ENCODE data around the gene PCSK5.

Gene PCSK5

GRCh38 chr9:76022317-76022716 lies 131.8 kb downstream of the PCSK5 start:
- H3K4me3 ChIP-seq (ENCODE audit: low read depth, low read length): no peak overlapping the region
- no peak for DNase-seq (ENCODE audit: low read depth)
- TF ChIP-seq, protein P1, sequence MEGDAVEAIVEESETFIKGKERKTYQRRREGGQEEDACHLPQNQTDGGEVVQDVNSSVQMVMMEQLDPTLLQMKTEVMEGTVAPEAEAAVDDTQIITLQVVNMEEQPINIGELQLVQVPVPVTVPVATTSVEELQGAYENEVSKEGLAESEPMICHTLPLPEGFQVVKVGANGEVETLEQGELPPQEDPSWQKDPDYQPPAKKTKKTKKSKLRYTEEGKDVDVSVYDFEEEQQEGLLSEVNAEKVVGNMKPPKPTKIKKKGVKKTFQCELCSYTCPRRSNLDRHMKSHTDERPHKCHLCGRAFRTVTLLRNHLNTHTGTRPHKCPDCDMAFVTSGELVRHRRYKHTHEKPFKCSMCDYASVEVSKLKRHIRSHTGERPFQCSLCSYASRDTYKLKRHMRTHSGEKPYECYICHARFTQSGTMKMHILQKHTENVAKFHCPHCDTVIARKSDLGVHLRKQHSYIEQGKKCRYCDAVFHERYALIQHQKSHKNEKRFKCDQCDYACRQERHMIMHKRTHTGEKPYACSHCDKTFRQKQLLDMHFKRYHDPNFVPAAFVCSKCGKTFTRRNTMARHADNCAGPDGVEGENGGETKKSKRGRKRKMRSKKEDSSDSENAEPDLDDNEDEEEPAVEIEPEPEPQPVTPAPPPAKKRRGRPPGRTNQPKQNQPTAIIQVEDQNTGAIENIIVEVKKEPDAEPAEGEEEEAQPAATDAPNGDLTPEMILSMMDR (conservative IDR thresholded peaks at IDR 0.05; ENCODE audit: low read depth, low read length): no peak

DNA sequence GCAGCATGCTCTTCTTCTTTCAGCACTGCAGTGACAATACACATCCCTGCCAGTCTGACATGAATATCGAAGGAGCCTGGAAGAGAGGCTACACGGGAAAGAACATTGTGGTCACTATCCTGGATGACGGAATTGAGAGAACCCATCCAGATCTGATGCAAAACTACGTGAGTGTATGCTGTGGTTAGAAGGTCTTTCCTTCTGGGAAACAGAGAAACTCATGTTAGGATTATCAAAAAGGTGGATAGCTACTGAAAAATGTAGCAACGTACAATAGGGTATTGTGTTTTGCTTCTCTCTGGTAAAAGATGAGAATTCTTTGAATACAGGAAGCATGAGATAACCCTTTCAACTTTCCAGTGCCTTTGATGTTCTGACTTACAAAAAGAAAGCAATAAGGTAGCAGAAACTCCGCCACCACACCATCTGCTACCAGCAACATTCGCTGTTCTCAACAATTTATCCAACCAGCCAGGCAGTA lies 133.3 kb downstream of the PCSK5 start:
- TF ChIP-seq, protein P1 (conservative IDR thresholded peaks at IDR 0.05; ENCODE audit: low read depth, low read length): no peak
- H3K4me3 ChIP-seq (ENCODE audit: low read depth, low read length): no peak overlapping the region
- DNase-seq (ENCODE audit: low read depth): peak; percentile 9

DNA sequence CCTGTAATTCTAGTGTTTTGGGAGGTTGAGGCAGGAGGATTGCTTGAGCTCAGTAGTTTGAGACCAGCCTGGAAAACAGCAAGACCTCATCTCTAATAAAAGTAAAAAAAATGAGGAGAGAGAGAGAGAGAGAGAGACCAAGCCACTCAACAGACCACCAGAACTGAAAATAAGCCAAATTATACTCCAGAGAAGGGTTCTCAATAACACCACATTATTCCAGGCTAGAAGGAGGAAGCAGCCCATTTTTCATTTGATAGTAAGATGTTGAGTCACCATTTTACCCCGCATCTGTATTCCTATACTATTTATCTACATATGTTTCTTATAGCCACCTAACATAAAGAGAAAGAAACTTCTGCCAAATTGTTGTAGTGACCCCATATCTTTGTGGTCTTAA lies 134.8 kb downstream of the PCSK5 start:
- no peak for DNase-seq (ENCODE audit: low read depth)
- H3K4me3 ChIP-seq (ENCODE audit: low read depth, low read length): no peak overlapping the region
- TF ChIP-seq, protein P1 (conservative IDR thresholded peaks at IDR 0.05; ENCODE audit: low read depth, low read length): no peak

GRCh38 chr9:76026796-76027195 lies 136.3 kb downstream of the PCSK5 start:
- DNase-seq (ENCODE audit: low read depth): no peak
- TF ChIP-seq, protein P1 (conservative IDR thresholded peaks at IDR 0.05; ENCODE audit: low read depth, low read length): no peak
- H3K4me3 ChIP-seq (ENCODE audit: low read depth, low read length): no peak overlapping the region

GRCh38 chr9:76027416-76027815 lies 136.9 kb downstream of the PCSK5 start:
- DNase-seq (ENCODE audit: low read depth): peak; percentile 44
- H3K4me3 ChIP-seq (ENCODE audit: low read depth, low read length): no peak overlapping the region

GRCh38 chr9:76027861-76028260 lies 137.4 kb downstream of the PCSK5 start:
- TF ChIP-seq, protein P1 (conservative IDR thresholded peaks at IDR 0.05; ENCODE audit: low read depth, low read length): no peak
- DNase-seq (ENCODE audit: low read depth): no peak
- H3K4me3 ChIP-seq (ENCODE audit: low read depth, low read length): no peak overlapping the region

More at GRCh38 chr9:76027416-76027815, 136.9 kb downstream of the PCSK5 start:
- TF ChIP-seq, protein P1 (conservative IDR thresholded peaks at IDR 0.05; ENCODE audit: low read depth, low read length): no peak

DNA sequence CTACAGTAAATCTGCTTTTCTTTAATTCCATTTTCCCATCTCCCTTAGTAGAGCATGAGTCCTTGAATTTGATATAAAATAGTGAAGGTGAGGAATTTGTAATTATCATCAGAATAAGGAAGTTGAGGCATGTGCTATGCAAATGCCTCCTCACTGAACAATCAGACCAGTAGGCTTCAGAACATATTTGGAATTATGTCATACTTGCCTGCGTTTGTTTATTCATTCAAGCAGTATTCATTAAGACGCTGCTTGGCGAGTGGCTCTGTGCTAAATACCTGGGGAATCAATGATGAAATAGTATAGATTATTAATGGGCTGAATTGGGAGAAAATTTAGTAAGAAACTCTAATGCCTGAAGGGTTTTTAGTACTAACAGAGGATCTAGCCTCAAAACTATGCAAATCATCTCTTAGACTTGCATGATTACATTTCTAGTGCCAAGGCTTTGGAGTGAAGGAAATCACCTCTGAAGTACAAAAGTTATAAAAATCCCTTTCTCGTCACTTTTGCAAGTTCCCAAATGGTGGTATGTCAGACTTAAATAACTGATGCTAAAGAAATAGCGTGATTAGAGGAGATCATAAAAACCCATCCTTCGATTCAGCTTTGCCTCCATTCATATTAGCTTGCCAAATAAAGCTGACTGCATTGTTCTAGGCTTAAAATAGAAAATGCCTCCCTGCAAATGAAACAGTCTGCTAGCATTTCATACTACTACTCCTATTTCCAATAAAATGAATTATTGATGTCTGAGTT lies 141.7 kb downstream of the PCSK5 start:
- TF ChIP-seq, protein P1 (conservative IDR thresholded peaks at IDR 0.05; ENCODE audit: low read depth, low read length): no peak
- no peak overlapping the region for H3K4me3 ChIP-seq (ENCODE audit: low read depth, low read length)
- DNase-seq (ENCODE audit: low read depth): no peak

Measured in choroid plexus epithelial cell (primary cell).